Effector memory CD4-positive, alpha-beta T cell (primary cell): Measurements from ENCODE around the gene ABCC3.

Experiments
- DNase-seq, 3 donors: peaks; one replicate each; pipeline ENCODE4 v3.0.0-alpha.2; 2020
- H3K27ac ChIP-seq: 2 replicates; pipeline ENCODE4 v1.7.0; 2013; ENCODE audit warnings: mild to moderate bottlenecking, low read length, moderate library complexity; ENCODE audit not compliant: insufficient read depth, poor library complexity, severe bottlenecking
- H3K27me3 ChIP-seq: replicated peaks from 2 replicates; pipeline ENCODE4 v1.7.0; 2013; ENCODE audit warnings: mild to moderate bottlenecking, low read length; ENCODE audit not compliant: insufficient read depth, control insufficient read depth, poor library complexity, severe bottlenecking
- H3K36me3 ChIP-seq: 2 replicates; pipeline ENCODE4 v1.7.0; 2013; ENCODE audit warnings: mild to moderate bottlenecking, low read length, moderate library complexity; ENCODE audit not compliant: control insufficient read depth, insufficient read depth
- H3K4me1 ChIP-seq: 2 replicates; pipeline ENCODE4 v1.7.0; 2013; ENCODE audit warnings: low read length, mild to moderate bottlenecking; ENCODE audit not compliant: control insufficient read depth, insufficient read depth, poor library complexity, severe bottlenecking
- H3K4me3 ChIP-seq: 2 replicates; pipeline ENCODE4 v1.7.0; 2013; ENCODE audit warnings: low read length, low read depth, mild to moderate bottlenecking; ENCODE audit not compliant: insufficient read depth, poor library complexity, severe bottlenecking
- H3K9me3 ChIP-seq: 2 replicates; pipeline ENCODE4 v1.7.0; 2013; ENCODE audit warnings: mild to moderate bottlenecking, low read length, moderate library complexity; ENCODE audit not compliant: control insufficient read depth

The ABCC3 gene

GRCh38 chr17:50690887-50691549 is 56.3 kb downstream of the ABCC3 start:
- Histone ChIP-seq H3K9me3 (no peaks in the 10 kb centered on the region), H3K36me3 (peaks cover 25% of the 10 kb centered on the region), H3K4me3 (no peak overlapping the region), H3K27ac (no peak overlapping the region), H3K4me1 (no peaks in the 10 kb centered on the region), H3K27me3 (no peaks in the 10 kb centered on the region)
- no peak for DNase-seq

GRCh38 chr17:50691550-50692447 is 57.1 kb downstream of the ABCC3 start:
- peaks cover 32% of the 10 kb centered on the region for H3K36me3 ChIP-seq
- no peak overlapping the region for H3K27ac ChIP-seq
- DNase-seq, result no peak
- H3K4me1 ChIP-seq, result no peaks in the 10 kb centered on the region
- H3K27me3 ChIP-seq, result no peaks in the 10 kb centered on the region
- no peaks in the 10 kb centered on the region for H3K9me3 ChIP-seq
- no peak overlapping the region for H3K4me3 ChIP-seq

- no peaks in the 10 kb centered on the region for H3K9me3 ChIP-seq
- no peak for DNase-seq
- H3K4me3 ChIP-seq, result no peak overlapping the region
- H3K27me3 ChIP-seq, result no peaks in the 10 kb centered on the region
- no peak overlapping the region for H3K27ac ChIP-seq
- peaks cover 39% of the 10 kb centered on the region for H3K36me3 ChIP-seq
- H3K4me1 ChIP-seq, result no peaks in the 10 kb centered on the region
Measured at GRCh38 chr17:50692448-50693035, 57.9 kb downstream of the ABCC3 start.

- peaks cover 46% of the 10 kb centered on the region for H3K36me3 ChIP-seq
- H3K27me3 ChIP-seq, result no peaks in the 10 kb centered on the region
- no peak for DNase-seq
- H3K27ac ChIP-seq, result no peak overlapping the region
- H3K9me3 ChIP-seq, result no peaks in the 10 kb centered on the region
- no peak overlapping the region for H3K4me3 ChIP-seq
- H3K4me1 ChIP-seq, result no peaks in the 10 kb centered on the region
Measured at GRCh38 chr17:50693036-50693682, 58.5 kb downstream of the ABCC3 start.

GRCh38 chr17:50696365-50696879 is 61.7 kb downstream of the ABCC3 start:
- Histone ChIP-seq H3K36me3 (peaks cover 60% of the 10 kb centered on the region), H3K4me3 (no peak overlapping the region), H3K9me3 (no peaks in the 10 kb centered on the region), H3K27ac (no peak overlapping the region), H3K4me1 (no peaks in the 10 kb centered on the region), H3K27me3 (no peaks in the 10 kb centered on the region)
- no peak for DNase-seq

- no peak for DNase-seq
- peaks cover 60% of the 10 kb centered on the region for H3K36me3 ChIP-seq
- H3K4me1 ChIP-seq, result no peaks in the 10 kb centered on the region
- no peaks in the 10 kb centered on the region for H3K9me3 ChIP-seq
- no peak overlapping the region for H3K27ac ChIP-seq
- H3K4me3 ChIP-seq, result no peak overlapping the region
- no peaks in the 10 kb centered on the region for H3K27me3 ChIP-seq
Measured at GRCh38 chr17:50697062-50697461, 62.4 kb downstream of the ABCC3 start.

GRCh38 chr17:50697663-50698272 is 63.1 kb downstream of the ABCC3 start:
- no peaks in the 10 kb centered on the region for H3K27me3 ChIP-seq
- H3K9me3 ChIP-seq, result no peaks in the 10 kb centered on the region
- no peak for DNase-seq
- H3K36me3 ChIP-seq, result peaks cover 54% of the 10 kb centered on the region
- H3K27ac ChIP-seq, result peak overlapping the region; percentile 8
- H3K4me3 ChIP-seq, result no peak overlapping the region
- no peaks in the 10 kb centered on the region for H3K4me1 ChIP-seq

- H3K4me3 ChIP-seq, result no peak overlapping the region
- H3K9me3 ChIP-seq, result no peaks in the 10 kb centered on the region
- H3K4me1 ChIP-seq, result no peaks in the 10 kb centered on the region
- no peak overlapping the region for H3K27ac ChIP-seq
- no peaks in the 10 kb centered on the region for H3K27me3 ChIP-seq
- peaks cover 52% of the 10 kb centered on the region for H3K36me3 ChIP-seq
- no peak for DNase-seq
Measured at GRCh38 chr17:50699410-50699809, 64.7 kb downstream of the ABCC3 start.

- no peaks in the 10 kb centered on the region for H3K9me3 ChIP-seq
- H3K27ac ChIP-seq, result peak overlapping the region; percentile 29
- H3K4me1 ChIP-seq, result peaks cover 10% of the 10 kb centered on the region
- no peak for DNase-seq
- peaks cover 22% of the 10 kb centered on the region for H3K36me3 ChIP-seq
- no peaks in the 10 kb centered on the region for H3K27me3 ChIP-seq
- no peak overlapping the region for H3K4me3 ChIP-seq
Measured at GRCh38 chr17:50703162-50703561, 68.5 kb downstream of the ABCC3 start.
